Measurements from ENCODE around the gene TTC5. TPM values are rescaled to one million over a fixed set of nuclear protein-coding genes. Genes with fewer than 3 reads are reported as not detected.

TTC5 gene
- 20.0 to 26.9 TPM (median 21.8 TPM) in 5 replicates for total RNA-seq (2022; extraction: Qiagen RNA extraction; ENCODE audit: low read depth)

DNA sequence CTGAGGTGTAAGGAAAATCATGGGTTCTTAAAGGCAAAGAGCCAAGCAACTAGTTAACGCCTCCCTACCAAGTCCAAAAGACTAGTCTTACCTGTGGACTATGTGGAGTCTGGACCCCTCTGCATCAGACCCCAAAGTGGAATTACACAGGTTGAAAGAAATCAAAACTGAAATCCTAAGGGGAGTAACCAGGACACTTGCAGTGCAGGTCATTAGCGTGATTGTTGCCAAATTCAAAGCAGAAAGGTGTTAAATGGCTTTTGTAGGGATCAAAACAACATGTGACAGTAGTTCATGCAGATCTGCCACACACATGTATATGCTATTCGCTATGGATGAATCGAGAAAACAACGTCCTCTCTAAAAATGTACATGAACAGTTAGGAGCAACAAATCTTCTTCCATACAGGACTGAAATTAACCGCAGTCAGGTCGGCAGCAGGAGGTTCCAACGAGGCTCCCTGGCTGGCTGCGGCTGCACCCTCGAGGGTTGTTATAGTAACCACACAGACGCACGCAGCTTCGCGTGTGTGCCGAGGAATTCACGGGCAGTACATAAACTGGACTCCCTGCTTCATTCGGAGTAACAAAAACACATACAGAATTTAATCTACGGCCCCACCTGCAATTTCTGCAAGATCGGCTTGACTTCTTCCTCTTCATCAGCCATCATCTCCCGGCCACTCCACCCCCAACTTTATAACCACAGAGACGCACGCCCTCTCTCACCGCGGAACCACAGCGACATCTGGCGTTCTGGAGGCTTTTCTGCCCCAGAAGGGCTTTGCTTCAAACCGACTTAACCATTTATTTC, at the start of gene TTC5:
Gene TTC5, minus strand, starts transcription at position 687 of the 814 bp plus-strand sequence. Its CDS starts 14 bp downstream, at position 673.

GRCh38 chr14:20343092-20343861, 37.5 kb upstream of the TTC5 start, which contains the start of gene PARP2:
PARP2 (plus strand) TSS chr14:20343635; CDS start chr14:20343642, 7 bp downstream.

GRCh38 chr14:20332788-20333493, 27.2 kb upstream of the TTC5 start, which contains the start of gene CCNB1IP1:
CCNB1IP1 (minus strand) TSS chr14:20333279; CDS start chr14:20316523, 16,756 bp downstream.

Other genes starting within 250 kb of the TTC5 start
- not detected in 5 replicates for gene OR4L1, start 245.9 kb downstream of the TTC5 start, total RNA-seq (2022; extraction: Qiagen RNA extraction; ENCODE audit: low read depth)
- not detected in 5 replicates for gene OR4K17, start 195.2 kb downstream of the TTC5 start, total RNA-seq (2022; extraction: Qiagen RNA extraction; ENCODE audit: low read depth)
- gene OR4N5, start 167.1 kb downstream of the TTC5 start, total RNA-seq (2022; extraction: Qiagen RNA extraction; ENCODE audit: low read depth) = not detected in 5 replicates
- gene OR11G2, start 115.1 kb downstream of the TTC5 start, total RNA-seq (2022; extraction: Qiagen RNA extraction; ENCODE audit: low read depth) = not detected in 5 replicates
- gene OR11H6, start 82.2 kb downstream of the TTC5 start, total RNA-seq (2022; extraction: Qiagen RNA extraction; ENCODE audit: low read depth) = not detected in 5 replicates
- not detected in 5 replicates for gene OR11H7, start 77.0 kb downstream of the TTC5 start, total RNA-seq (2022; extraction: Qiagen RNA extraction; ENCODE audit: low read depth)
- not detected in 5 replicates for gene OR11H4, start 66.7 kb downstream of the TTC5 start, total RNA-seq (2022; extraction: Qiagen RNA extraction; ENCODE audit: low read depth)
- 37.4 to 58.5 TPM (median 44.4 TPM) in 5 replicates for gene CCNB1IP1, start 27.3 kb upstream of the TTC5 start, total RNA-seq (2022; extraction: Qiagen RNA extraction; ENCODE audit: low read depth)
- 19.4 to 24.7 TPM (median 22.5 TPM) in 5 replicates for gene PARP2, start 37.7 kb upstream of the TTC5 start, total RNA-seq (2022; extraction: Qiagen RNA extraction; ENCODE audit: low read depth)
- gene TEP1, start 107.5 kb upstream of the TTC5 start, total RNA-seq (2022; extraction: Qiagen RNA extraction; ENCODE audit: low read depth) = 10.0 to 11.9 TPM (median 10.7 TPM) in 5 replicates
- not detected in 5 replicates for gene KLHL33, start 130.2 kb upstream of the TTC5 start, total RNA-seq (2022; extraction: Qiagen RNA extraction; ENCODE audit: low read depth)
- gene OSGEP, start 148.9 kb upstream of the TTC5 start, total RNA-seq (2022; extraction: Qiagen RNA extraction; ENCODE audit: low read depth) = 24.1 to 29.4 TPM (median 26.2 TPM) in 5 replicates
- 262 to 275 TPM (median 266 TPM) in 5 replicates for gene APEX1, start 149.3 kb upstream of the TTC5 start, total RNA-seq (2022; extraction: Qiagen RNA extraction; ENCODE audit: low read depth)
- 32.2 to 37.0 TPM (median 33.3 TPM) in 5 replicates for gene PIP4P1, start 155.5 kb upstream of the TTC5 start, total RNA-seq (2022; extraction: Qiagen RNA extraction; ENCODE audit: low read depth)
- gene PNP, start 163.5 kb upstream of the TTC5 start, total RNA-seq (2022; extraction: Qiagen RNA extraction; ENCODE audit: low read depth) = 166 to 227 TPM (median 176 TPM) in 5 replicates
- gene RNASE10, start 199.6 kb upstream of the TTC5 start, total RNA-seq (2022; extraction: Qiagen RNA extraction; ENCODE audit: low read depth) = 0.20 to 0.37 TPM (median 0.27 TPM) in 5 replicates